ENCODE data around the gene GOLGA8A.
"Not testable (repeated sequence)": the region's sequence is repeated elsewhere in the genome, so short reads cannot be mapped to it uniquely, and the experiment has no call there.

GOLGA8A gene

DNA sequence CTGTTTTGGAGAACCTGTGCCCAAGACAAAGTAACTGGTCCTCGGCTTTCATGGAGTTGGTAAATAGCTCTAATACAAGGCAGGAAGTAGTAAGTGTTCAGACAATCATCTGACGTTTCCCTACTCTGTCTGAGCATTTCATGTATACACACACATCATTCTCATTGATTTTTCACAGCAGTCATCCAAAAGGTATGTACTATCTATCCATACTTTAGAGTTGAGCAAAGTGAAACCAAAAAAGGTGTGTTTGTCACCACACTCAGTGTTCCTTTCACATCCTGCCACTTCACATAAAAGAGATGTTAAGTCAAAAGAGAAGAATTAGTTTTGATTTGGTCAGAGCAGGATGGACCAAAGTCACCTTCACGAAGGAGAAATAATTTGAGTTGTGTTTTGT, 33.7 kb downstream of the GOLGA8A start:
- DNase-seq, result not testable (repeated sequence)

DNA sequence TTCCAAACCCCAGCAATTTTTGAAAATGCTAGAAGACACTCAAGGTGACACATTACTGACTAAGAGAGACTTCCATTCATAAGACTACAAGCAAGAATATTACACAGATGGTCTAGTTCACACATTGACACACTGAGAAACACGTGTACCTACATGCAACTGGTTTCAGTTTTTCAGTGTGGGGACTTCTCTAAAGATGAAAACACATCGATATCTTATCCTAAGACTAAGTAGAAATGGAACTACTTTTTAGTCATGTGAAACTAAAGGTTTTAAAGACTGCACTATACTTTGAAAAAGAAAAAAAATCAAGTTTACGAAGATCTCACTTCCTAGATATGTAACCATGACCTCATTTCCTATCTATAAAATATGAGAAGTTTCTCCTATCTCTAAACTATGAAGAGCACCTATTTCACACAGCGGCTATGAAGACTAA, 34.4 kb downstream of the GOLGA8A start:
- not testable (repeated sequence) for DNase-seq

DNA sequence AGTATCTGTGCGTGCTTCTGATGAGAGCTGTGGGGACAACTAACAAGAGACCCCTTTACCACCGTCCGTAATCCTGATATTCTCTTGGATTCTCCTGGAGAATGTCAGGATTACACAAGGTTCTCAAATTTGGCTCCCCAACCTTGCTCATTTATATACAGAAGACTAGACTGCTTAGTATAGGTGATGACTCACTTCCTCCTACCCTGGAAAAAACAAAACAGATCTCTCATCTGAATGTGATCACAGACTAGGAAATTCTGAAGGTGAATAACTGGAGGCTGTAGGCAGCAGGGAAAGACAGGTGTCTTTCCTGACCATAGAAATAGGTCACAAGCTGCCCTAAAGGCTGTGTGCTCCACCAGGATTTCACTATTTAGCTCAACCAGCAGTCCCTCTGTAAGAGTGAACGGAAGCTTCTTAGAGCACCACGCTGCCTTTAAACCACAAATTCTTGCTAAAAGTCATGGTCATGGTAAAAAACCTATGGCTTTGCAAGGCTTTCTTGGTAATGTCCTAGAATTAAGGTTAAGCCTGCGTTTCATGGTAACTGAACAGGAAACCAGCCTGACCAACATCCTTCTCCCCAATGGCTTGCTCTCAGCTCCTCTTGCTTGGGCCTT, 39.9 kb downstream of the GOLGA8A start:
- not testable (repeated sequence) for DNase-seq

DNA sequence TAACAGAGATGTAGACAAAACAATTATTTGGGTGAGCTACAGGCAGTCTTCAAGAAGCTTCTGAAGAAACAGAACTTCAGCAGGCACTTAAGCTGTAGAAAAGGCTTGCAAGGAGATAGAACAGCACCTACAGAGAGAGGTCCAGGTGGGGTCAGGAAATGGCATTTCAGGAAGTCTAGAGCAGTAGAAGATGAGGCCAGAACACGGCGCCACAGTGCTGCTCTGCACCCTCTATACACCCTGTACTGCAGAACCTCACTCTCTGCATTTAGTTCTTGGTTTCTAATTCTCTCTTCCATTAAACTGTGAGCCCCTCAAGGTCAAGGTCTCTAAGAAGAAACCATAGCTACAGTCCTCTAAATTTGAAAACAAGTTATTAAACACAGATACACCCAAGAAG, 44.6 kb downstream of the GOLGA8A start:
- DNase-seq, result not testable (repeated sequence)

DNA sequence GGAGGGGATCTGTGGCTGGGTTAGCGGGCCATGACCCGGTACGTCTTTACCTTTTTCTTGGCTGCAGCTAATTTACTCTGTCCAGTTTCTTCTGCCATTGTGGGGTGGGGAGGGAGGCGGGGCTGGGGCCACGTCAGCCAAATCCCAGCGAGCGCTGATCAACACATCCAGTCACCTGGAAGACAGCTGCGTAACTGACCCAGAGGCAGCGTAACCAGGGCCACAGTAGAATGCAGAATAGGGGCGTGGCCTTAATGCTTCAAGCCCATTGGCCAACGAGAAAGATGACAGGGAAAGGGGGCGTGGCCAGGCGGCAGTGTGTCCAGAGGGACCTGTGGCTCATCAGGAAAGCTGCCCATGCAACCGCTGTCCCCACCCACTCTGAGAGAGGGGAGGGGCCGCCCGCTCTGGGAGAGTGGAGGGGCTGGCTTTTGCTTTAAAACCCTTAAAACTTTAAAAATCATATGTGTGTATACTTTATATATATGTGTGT, 48.0 kb downstream of the GOLGA8A start:
- DNase-seq, result not testable (repeated sequence)

Data from AML-193 (cell line).